A549 treated with RU486 at 1 μM for 4 hours (cell line): ENCODE measurements around the gene SUCLG1. TPM values are rescaled to one million over a fixed set of nuclear protein-coding genes. Genes with fewer than 3 reads are reported as not detected.

ENCODE experiments used
- total RNA-seq: library from RNA; stranded (reverse); fragments of 200-300 nt; extraction: Qiagen RNA extraction; gene quantifications from 5 replicates; pipeline ENCODE4 v1.2.3, GENCODE V29; 2022; ENCODE audit warnings: low read depth

SUCLG1 gene
- total RNA-seq = 89.0 to 99.3 TPM (median 92.5 TPM) in 5 replicates

DNA sequence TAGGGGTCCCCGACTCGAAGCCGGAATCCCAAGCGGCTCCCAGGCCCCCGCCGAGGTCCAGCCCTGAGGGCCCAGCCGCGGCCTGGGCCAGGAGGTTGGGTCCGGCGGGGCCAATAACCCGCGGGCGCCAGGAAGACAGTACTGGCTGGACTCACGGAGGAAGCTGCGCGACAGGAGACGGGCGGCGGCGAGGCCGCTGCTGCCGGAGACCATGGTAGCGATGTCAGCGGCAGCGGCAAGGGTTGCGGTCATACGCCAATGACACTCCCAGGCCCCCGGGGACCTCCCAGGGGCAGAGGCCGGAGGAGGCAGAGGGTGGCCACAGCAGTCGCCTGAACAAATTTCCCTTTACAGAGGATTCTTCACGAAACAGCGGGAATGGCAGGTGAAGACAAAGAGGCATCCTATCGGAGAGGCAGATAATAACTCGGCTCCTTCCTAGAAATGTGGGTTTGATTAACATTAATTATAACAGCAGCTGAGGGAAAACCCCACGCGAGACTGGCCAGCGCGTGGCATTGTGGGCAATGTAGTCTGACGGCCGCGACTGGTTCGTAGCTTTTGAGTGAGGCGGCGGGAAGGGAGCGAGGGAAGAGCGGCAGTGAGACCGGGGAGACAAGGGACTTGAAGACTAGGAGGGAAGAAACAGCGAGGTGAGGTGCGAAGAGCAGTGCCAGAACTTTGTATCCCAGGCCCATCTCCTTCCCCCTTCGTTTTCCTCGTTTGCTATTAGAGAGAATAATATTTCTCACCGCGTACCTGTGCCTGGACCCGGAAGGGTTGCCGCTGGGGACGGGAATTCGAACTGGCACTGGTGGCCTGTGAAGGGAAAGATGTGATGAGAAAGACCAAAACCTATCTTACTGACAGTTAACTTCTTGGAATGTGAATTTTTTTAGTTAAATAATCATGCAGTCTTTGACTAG, at the start of gene SUCLG1:
TSS of gene SUCLG1 (minus strand) at position 263 of the 926 bp plus-strand sequence. CDS start at position 252, 11 bp downstream.

Other genes with a start within 250 kb of the SUCLG1 start
- gene DNAH6, start 57.2 kb upstream of the SUCLG1 start, total RNA-seq = 0.09 to 0.19 TPM (median 0.11 TPM) in 4 of 5 replicates, not detected in the other